Activated T-cell treated with anti-CD3 and anti-CD28 coated beads, Interleukin-2, amount 50 U/mL, for 72 hours (primary cell): ENCODE data around the gene MTERF4. TPM values are rescaled to one million over a fixed set of nuclear protein-coding genes. Genes with fewer than 3 reads are reported as not detected.

Experiments
- ATAC-seq, 2 donors: fragments of 150-1000 bp; cut with Tn5 transposase; replicated peaks in 1 of 2; 2 replicates each; pipeline ENCODE4 v1.10.0; 2021; ENCODE audit warnings: moderate library complexity in 2 of 2, mild to moderate bottlenecking in 1 of 2
- DNase-seq, 2 donors: peaks; one replicate each; pipeline ENCODE4 v3.0.0; 2021 to 2022; ENCODE audit warnings: mixed read lengths in 1 of 2
- H3K27ac Mint-ChIP-seq: one replicate; pipeline ENCODE4 v1.8.0; 2022; ENCODE audit warnings: mild to moderate bottlenecking, moderate library complexity, mixed read lengths
- H3K27me3 Mint-ChIP-seq: one replicate; pipeline ENCODE4 v1.8.0; 2022; ENCODE audit warnings: low read depth, mixed read lengths
- H3K36me3 Mint-ChIP-seq, 2 donors: one replicate each; pipeline ENCODE4 v1.8.0; 2022; ENCODE audit warnings: mixed read lengths in 2 of 2, mild to moderate bottlenecking in 1 of 2; ENCODE audit not compliant: insufficient read depth in 2 of 2
- H3K4me1 Mint-ChIP-seq: one replicate; pipeline ENCODE4 v1.8.0; 2022; ENCODE audit warnings: low read depth, mixed read lengths
- H3K4me3 Mint-ChIP-seq, 2 donors: one replicate each; pipeline ENCODE4 v1.8.0; 2022; ENCODE audit warnings: mild to moderate bottlenecking in 2 of 2, mixed read lengths in 2 of 2, moderate library complexity in 2 of 2
- H3K9me3 Mint-ChIP-seq, 2 donors: one replicate each; pipeline ENCODE4 v1.8.0; 2022; ENCODE audit warnings: mixed read lengths in 2 of 2
- total RNA-seq, 2 donors: library from RNA; stranded (reverse); gene quantifications; one replicate each; pipeline ENCODE4 v1.2.3, GENCODE V29; 2022

The MTERF4 gene
- total RNA-seq, 2 donors from 2014 or later = 48.7 to 53.7 TPM

GRCh38 chr2:241139531-241140444, 37.7 kb upstream of the MTERF4 start:
- no peak for ATAC-seq
- peaks cover 0 to 14% of the 10 kb centered on the region in 2 donors for H3K36me3 Mint-ChIP-seq
- no peak overlapping the region for H3K4me3 Mint-ChIP-seq
- no peaks in the 10 kb centered on the region for H3K9me3 Mint-ChIP-seq
- peaks cover 6% of the 10 kb centered on the region for H3K4me1 Mint-ChIP-seq
- no peak for DNase-seq
- H3K27ac Mint-ChIP-seq = no peak overlapping the region
- H3K27me3 Mint-ChIP-seq = no peaks in the 10 kb centered on the region

GRCh38 chr2:241138471-241138870, 36.4 kb upstream of the MTERF4 start:
- no peak overlapping the region for H3K27ac Mint-ChIP-seq
- ATAC-seq = no peak
- no peaks in the 10 kb centered on the region for H3K27me3 Mint-ChIP-seq
- H3K9me3 Mint-ChIP-seq = no peaks in the 10 kb centered on the region
- no peak for DNase-seq
- H3K4me3 Mint-ChIP-seq = no peak overlapping the region
- H3K36me3 Mint-ChIP-seq = peaks cover 0 to 18% of the 10 kb centered on the region in 2 donors
- H3K4me1 Mint-ChIP-seq = peaks cover 6% of the 10 kb centered on the region

DNA sequence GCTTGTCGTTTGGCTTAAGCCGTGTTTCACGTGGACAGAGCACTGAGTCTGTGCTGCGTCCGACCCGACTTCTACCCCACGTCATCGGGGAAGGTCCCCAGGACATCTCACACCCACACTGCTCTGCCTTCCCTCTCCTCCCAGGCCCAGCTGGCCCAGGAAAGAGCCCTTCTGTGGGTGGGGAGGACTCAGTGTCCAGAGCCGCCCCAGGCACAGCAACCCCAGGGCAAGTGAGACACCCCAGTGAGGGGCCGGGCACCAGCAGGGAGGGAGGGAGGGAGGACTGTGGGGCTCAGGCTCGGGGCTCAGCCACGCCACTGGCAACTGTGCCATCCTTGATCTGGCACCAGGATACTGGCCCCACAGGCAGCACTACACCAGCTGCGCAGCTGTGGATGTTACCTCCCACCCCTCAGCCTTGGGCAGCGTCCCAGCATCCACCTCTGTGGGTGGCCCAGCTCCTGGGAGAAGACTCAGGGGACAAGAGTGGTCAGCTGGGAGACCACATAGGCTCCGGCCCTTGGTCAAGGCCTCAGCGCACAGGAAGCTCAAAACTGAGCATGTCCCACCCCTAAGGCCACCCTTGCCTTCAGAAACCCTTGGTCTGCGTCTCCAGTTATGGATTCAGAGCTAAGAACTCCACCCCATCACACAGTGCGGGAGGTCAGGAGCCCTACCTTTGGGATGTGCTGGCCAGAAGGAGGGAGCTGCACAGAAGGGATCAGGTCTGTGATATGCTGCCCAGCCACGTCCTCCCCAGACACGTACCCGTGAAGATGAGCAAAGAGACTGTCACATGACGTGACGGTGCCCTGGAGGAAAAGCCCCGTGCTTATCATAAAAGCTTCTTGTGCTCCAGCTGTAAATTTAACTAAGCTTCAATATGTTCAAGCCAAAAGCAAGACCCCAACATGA, 35.4 kb upstream of the MTERF4 start:
- H3K27me3 Mint-ChIP-seq = no peaks in the 10 kb centered on the region
- H3K9me3 Mint-ChIP-seq = no peaks in the 10 kb centered on the region
- H3K27ac Mint-ChIP-seq = no peak overlapping the region
- no peak for ATAC-seq
- no peak overlapping the region for H3K4me3 Mint-ChIP-seq
- DNase-seq = no peak
- H3K36me3 Mint-ChIP-seq = peaks cover 0 to 21% of the 10 kb centered on the region in 2 donors
- H3K4me1 Mint-ChIP-seq = peaks cover 6% of the 10 kb centered on the region

GRCh38 chr2:241136661-241137260, 34.7 kb upstream of the MTERF4 start:
- H3K27ac Mint-ChIP-seq = no peak overlapping the region
- peaks cover 0 to 19% of the 10 kb centered on the region in 2 donors for H3K36me3 Mint-ChIP-seq

GRCh38 chr2:241136191-241136590, 34.1 kb upstream of the MTERF4 start:
- Mint-ChIP-seq H3K36me3 (peaks cover 0 to 19% of the 10 kb centered on the region in 2 donors), H3K27me3 (no peaks in the 10 kb centered on the region), H3K9me3 (no peaks in the 10 kb centered on the region), H3K4me1 (no peaks in the 10 kb centered on the region), H3K27ac (no peak overlapping the region), H3K4me3 (no peak overlapping the region)
- ATAC-seq = no peak
- DNase-seq = no peak

More at GRCh38 chr2:241136661-241137260, 34.7 kb upstream of the MTERF4 start:
- Mint-ChIP-seq H3K4me1 (no peaks in the 10 kb centered on the region), H3K27me3 (no peaks in the 10 kb centered on the region), H3K9me3 (no peaks in the 10 kb centered on the region), H3K4me3 (no peak overlapping the region)
- DNase-seq = no peak
- ATAC-seq = no peak

- no peak overlapping the region for H3K27ac Mint-ChIP-seq
- no peak for DNase-seq
- no peak overlapping the region for H3K4me3 Mint-ChIP-seq
- H3K27me3 Mint-ChIP-seq = no peaks in the 10 kb centered on the region
- H3K36me3 Mint-ChIP-seq = peaks cover 0 to 20% of the 10 kb centered on the region in 2 donors
- H3K9me3 Mint-ChIP-seq = no peaks in the 10 kb centered on the region
- no peak for ATAC-seq
- no peaks in the 10 kb centered on the region for H3K4me1 Mint-ChIP-seq
Measured at GRCh38 chr2:241135737-241136136, 33.6 kb upstream of the MTERF4 start.

DNA sequence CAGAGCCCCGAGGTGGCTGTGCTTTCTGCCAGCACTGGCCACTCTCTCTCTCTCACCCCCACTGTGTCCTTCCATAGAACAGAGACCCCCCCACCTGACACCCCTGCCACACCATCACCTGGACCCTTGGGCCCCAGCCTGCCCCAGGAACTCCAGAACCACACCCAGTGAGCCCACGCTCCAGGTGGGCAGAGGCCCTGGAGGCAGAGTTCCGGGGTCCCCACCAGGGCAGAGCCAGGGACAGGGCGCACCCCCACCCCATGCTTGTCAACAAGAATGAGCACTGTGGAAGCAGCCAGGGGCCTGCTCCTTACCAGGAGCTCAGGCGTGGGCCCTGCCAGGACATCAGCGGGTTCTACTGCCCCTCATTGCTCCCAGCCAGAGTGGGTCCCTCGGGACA, 32.6 kb upstream of the MTERF4 start:
- DNase-seq (no peak), ATAC-seq (no peak)
- H3K4me3 Mint-ChIP-seq = no peak overlapping the region
- no peaks in the 10 kb centered on the region for H3K9me3 Mint-ChIP-seq
- peaks cover under 1% of the 10 kb centered on the region for H3K4me1 Mint-ChIP-seq
- no peaks in the 10 kb centered on the region for H3K27me3 Mint-ChIP-seq
- H3K36me3 Mint-ChIP-seq = peaks cover 0 to 27% of the 10 kb centered on the region in 2 donors
- no peak overlapping the region for H3K27ac Mint-ChIP-seq

DNA sequence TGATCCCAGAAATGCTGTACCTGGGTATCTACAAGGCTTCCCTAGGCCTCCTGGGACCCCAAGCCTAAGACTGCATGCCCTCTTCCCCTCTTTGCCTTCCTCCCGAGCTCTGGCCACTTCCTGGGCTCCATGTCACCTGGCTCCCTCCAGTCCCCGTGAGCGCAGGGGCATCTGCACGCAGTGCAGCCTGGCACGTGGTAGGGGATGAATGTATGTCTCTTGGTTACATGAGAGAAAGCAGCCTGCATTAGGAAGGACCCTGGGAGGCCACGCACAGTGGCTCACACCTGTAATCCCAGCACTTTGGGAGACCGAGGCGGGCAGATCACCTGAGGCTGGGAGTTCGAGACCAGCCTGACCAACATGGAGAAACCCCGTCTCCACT, 31.3 kb upstream of the MTERF4 start:
- H3K9me3 Mint-ChIP-seq = no peaks in the 10 kb centered on the region
- H3K4me3 Mint-ChIP-seq = no peak overlapping the region
- ATAC-seq = no peak
- no peaks in the 10 kb centered on the region for H3K27me3 Mint-ChIP-seq
- DNase-seq = no peak
- peaks cover 13% of the 10 kb centered on the region for H3K4me1 Mint-ChIP-seq
- peaks cover 3 to 28% of the 10 kb centered on the region in 2 donors for H3K36me3 Mint-ChIP-seq
- H3K27ac Mint-ChIP-seq = no peak overlapping the region

DNA sequence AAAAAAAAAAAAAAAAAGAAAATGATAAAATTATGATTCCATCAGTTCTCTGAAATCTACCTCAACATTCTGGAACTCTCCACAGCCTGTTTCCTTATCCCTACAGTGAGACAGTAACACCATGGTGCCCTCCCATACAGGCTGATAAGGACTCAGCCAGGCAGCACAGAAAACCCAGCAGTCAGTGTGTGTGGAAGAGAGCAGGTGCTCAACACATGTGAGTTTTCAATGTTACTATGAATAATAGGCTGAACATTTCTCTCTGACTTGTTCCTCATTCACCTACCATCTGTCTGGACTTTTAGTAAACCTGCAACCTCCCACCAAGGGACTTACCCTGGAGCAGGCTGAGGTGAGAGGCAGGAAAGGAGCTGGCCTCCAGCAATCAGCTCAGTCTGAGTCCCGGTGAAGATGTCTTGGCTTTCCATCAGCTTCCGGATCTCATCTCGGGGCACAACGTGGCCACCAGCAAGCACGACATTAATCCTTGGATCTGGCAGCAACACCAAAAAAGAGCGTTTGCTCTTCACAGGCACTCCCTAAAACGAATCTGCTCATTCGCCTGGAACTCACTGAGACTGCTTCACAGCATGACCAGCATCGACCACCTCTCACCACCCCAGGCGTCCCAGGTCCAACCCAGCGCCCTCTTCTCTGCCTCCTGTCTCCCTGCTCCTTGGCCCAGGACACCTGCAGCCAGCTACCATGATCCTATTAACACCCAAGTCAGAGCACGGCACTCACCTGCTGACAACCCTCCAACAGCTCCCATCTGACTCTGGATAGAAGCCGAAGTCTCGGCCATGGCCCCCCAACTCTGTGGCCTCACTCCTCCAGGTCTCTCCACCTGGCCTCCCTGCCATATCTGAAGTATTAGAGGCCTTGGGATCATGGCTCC, 30.7 kb upstream of the MTERF4 start:
- Mint-ChIP-seq H3K36me3 (peaks cover 9 to 31% of the 10 kb centered on the region in 2 donors), H3K27ac (no peak overlapping the region), H3K9me3 (no peaks in the 10 kb centered on the region), H3K4me3 (no peak overlapping the region), H3K4me1 (peaks cover 19% of the 10 kb centered on the region), H3K27me3 (no peaks in the 10 kb centered on the region)
- no peak for ATAC-seq
- DNase-seq = no peak

- Mint-ChIP-seq H3K4me3 (no peak overlapping the region), H3K27ac (no peak overlapping the region), H3K9me3 (no peaks in the 10 kb centered on the region), H3K36me3 (peaks cover 10 to 32% of the 10 kb centered on the region in 2 donors), H3K27me3 (no peaks in the 10 kb centered on the region), H3K4me1 (peaks cover 32% of the 10 kb centered on the region)
- ATAC-seq (no peak), DNase-seq (no peak)
Measured at GRCh38 chr2:241131531-241131930, 29.4 kb upstream of the MTERF4 start.

GRCh38 chr2:241130316-241130715, 28.2 kb upstream of the MTERF4 start:
- no peaks in the 10 kb centered on the region for H3K9me3 Mint-ChIP-seq
- H3K36me3 Mint-ChIP-seq = peaks cover 10 to 35% of the 10 kb centered on the region in 2 donors
- no peak overlapping the region for H3K27ac Mint-ChIP-seq
- peaks cover 44% of the 10 kb centered on the region for H3K4me1 Mint-ChIP-seq
- no peak for ATAC-seq
- no peak for DNase-seq
- no peak overlapping the region for H3K4me3 Mint-ChIP-seq
- no peaks in the 10 kb centered on the region for H3K27me3 Mint-ChIP-seq
